DMS114 treated with DMSO at 0.1 percent for 48 hours (cell line): ENCODE measurements around the gene GRHL3.

Experiments used
- DNase-seq: peaks from one replicate; lab custom pipeline; 2025; ENCODE audit not compliant: unreplicated experiment; lab: John Stamatoyannopoulos, UW

GRHL3 gene

GRCh38 chr1:24366707-24367106 lies 47.5 kb downstream of the GRHL3 start:
- DNase-seq, result no peak

GRCh38 chr1:24369199-24369598 lies 50.0 kb downstream of the GRHL3 start:
- DNase-seq, result no peak

- no peak for DNase-seq
Observed at GRCh38 chr1:24369801-24370200, 50.6 kb downstream of the GRHL3 start.

- DNase-seq, result no peak
Observed at GRCh38 chr1:24373044-24373443, 53.9 kb downstream of the GRHL3 start.

GRCh38 chr1:24373710-24374109 lies 54.6 kb downstream of the GRHL3 start:
- DNase-seq, result no peak

- no peak for DNase-seq
Observed at GRCh38 chr1:24374891-24375786, 56.0 kb downstream of the GRHL3 start.

- DNase-seq, result no peak
Observed at GRCh38 chr1:24379733-24380315, 60.7 kb downstream of the GRHL3 start.

GRCh38 chr1:24380508-24380907 lies 61.4 kb downstream of the GRHL3 start:
- DNase-seq, result no peak

- no peak for DNase-seq
Observed at GRCh38 chr1:24381256-24381655, 62.1 kb downstream of the GRHL3 start.

GRCh38 chr1:24382165-24382577 lies 63.0 kb downstream of the GRHL3 start:
- DNase-seq, result no peak

- no peak for DNase-seq
Observed at GRCh38 chr1:24383381-24383940, 64.3 kb downstream of the GRHL3 start.

GRCh38 chr1:24384251-24385090 lies 65.3 kb downstream of the GRHL3 start:
- no peak for DNase-seq

GRCh38 chr1:24385160-24385940 lies 66.2 kb downstream of the GRHL3 start:
- no peak for DNase-seq

GRCh38 chr1:24386241-24386640 lies 67.1 kb downstream of the GRHL3 start:
- DNase-seq, result no peak

- DNase-seq, result no peak
Observed at GRCh38 chr1:24386931-24387330, 67.8 kb downstream of the GRHL3 start.

GRCh38 chr1:24387636-24388175 lies 68.5 kb downstream of the GRHL3 start:
- no peak for DNase-seq

- no peak for DNase-seq
Observed at GRCh38 chr1:24388331-24388885, 69.3 kb downstream of the GRHL3 start.

GRCh38 chr1:24389231-24389678 lies 70.1 kb downstream of the GRHL3 start:
- no peak for DNase-seq

GRCh38 chr1:24390924-24391782 lies 72.0 kb downstream of the GRHL3 start:
- DNase-seq, result peak; percentile 76
